Prostate gland (tissue), 2 donors: ENCODE data around the gene KRT78. TPM values are rescaled to one million over a fixed set of nuclear protein-coding genes. Genes with fewer than 3 reads are reported as not detected.

Source experiments
- DNase-seq: peaks from one replicate; pipeline ENCODE4 v3.0.0-alpha.2; 2019; ENCODE audit warnings: low spot score
- H3K27ac ChIP-seq, 2 donors: fragments of 200-600 bp; sonication (generic); 2 replicates each; pipeline ENCODE4 v1.5.1; 2017 to 2019
- H3K27me3 ChIP-seq: fragments of 200-600 bp; sonication (generic); replicated peaks from 2 replicates; pipeline ENCODE4 v1.5.1; 2019; ENCODE audit not compliant: insufficient read depth
- H3K36me3 ChIP-seq, 2 donors: fragments of 200-600 bp; sonication (generic); 1 replicate in 1 of 2; 2 replicates in 1 of 2; pipeline versions ENCODE4 v1.5.1 to v1.8.1; 2017 to 2019
- H3K4me1 ChIP-seq: fragments of 200-600 bp; sonication (generic); replicated peaks from 2 replicates; pipeline ENCODE4 v1.5.1; 2019
- H3K4me3 ChIP-seq, 2 donors: fragments of 200-600 bp; sonication (generic); 2 replicates each; pipeline ENCODE4 v1.5.1; 2017 to 2019
- H3K9me3 ChIP-seq: fragments of 200-600 bp; sonication (generic); 2 replicates; pipeline ENCODE4 v1.5.1; 2017
- CTCF ChIP-seq, 4 experiments: fragments of 200-600 bp in 2 of 4; fragments of 450-650 bp in 2 of 4; sonication (generic) in 2 of 4; IDR thresholded peaks; 1 replicate in 3 of 4; 2 replicates in 1 of 4; pipeline ENCODE4 v1.5.1; 2016 to 2019; ENCODE audit warnings: antibody characterized with exemption in 4 of 4, mild to moderate bottlenecking in 2 of 4, moderate library complexity in 2 of 4
- POLR2A ChIP-seq: fragments of 450-650 bp; IDR thresholded peaks from one replicate; pipeline ENCODE4 v1.6.1; 2016; ENCODE audit warnings: antibody characterized with exemption, mild to moderate bottlenecking
- POLR2AphosphoS5 ChIP-seq: sonication (generic); formaldehyde crosslinking; IDR thresholded peaks from one replicate; pipeline ENCODE4 v1.6.1; 2017; ENCODE audit warnings: antibody characterized with exemption
- WGBS: methylation state at CpG from one replicate; pipeline ENCODE4 v1.1.5; 2018; 5-methylcytosine and 5-hydroxymethylcytosine counted together
- intact Hi-C: fragments of 100-400 bp; cut with DNase I; formaldehyde crosslinking; loops from one replicate; pipeline ENCODE4 v1.14.2; 2022
- total RNA-seq, 2 donors: library from RNA; depleted of rRNA; stranded (reverse); fragments of >200 nt; gene quantifications; one replicate each; pipeline ENCODE4 v1.1.0, GENCODE V29; 2016

Gene KRT78
- total RNA-seq, 2 donors from 2014 or later = 1.0 TPM; not detected in 1

GRCh38 chr12:52851787-52852186, 3.0 kb upstream of the KRT78 start:
- Histone ChIP-seq H3K36me3 (no peaks in the 10 kb centered on the region), H3K4me1 (no peaks in the 10 kb centered on the region), H3K4me3 (no peak overlapping the region), H3K9me3 (no peaks in the 10 kb centered on the region), H3K27me3 (no peaks in the 10 kb centered on the region), H3K27ac (no peak overlapping the region)
- TF ChIP-seq POLR2A = no peak
- TF ChIP-seq CTCF (IDR thresholded peaks at IDR 0.05) = no peak
- no peak for TF ChIP-seq POLR2AphosphoS5
- intact Hi-C loops = no loop called here
- DNase-seq = no peak

- H3K27me3 ChIP-seq = no peaks in the 10 kb centered on the region
- 83% methylated on average over 5 of the region's 5 CpGs for WGBS
- DNase-seq = no peak
- intact Hi-C loops = no loop called here
- no peaks in the 10 kb centered on the region for H3K9me3 ChIP-seq
- TF ChIP-seq POLR2AphosphoS5 (no peak), POLR2A (no peak), CTCF (IDR thresholded peaks at IDR 0.05) (no peak)
- no peak overlapping the region for H3K27ac ChIP-seq
- no peaks in the 10 kb centered on the region for H3K4me1 ChIP-seq
- no peaks in the 10 kb centered on the region for H3K36me3 ChIP-seq
- no peak overlapping the region for H3K4me3 ChIP-seq
Observed at GRCh38 chr12:52850681-52851080, 1.9 kb upstream of the KRT78 start.

- Histone ChIP-seq H3K9me3 (no peaks in the 10 kb centered on the region), H3K27me3 (no peaks in the 10 kb centered on the region), H3K4me3 (no peak overlapping the region), H3K4me1 (no peaks in the 10 kb centered on the region), H3K27ac (no peak overlapping the region), H3K36me3 (no peaks in the 10 kb centered on the region)
- DNase-seq = no peak
- intact Hi-C loops = no loop called here
- WGBS = 93% methylated on average over 6 of the region's 6 CpGs
- TF ChIP-seq POLR2A (no peak), POLR2AphosphoS5 (no peak)
Observed at GRCh38 chr12:52849511-52849910, 717 bp upstream of the KRT78 start.

- H3K27ac ChIP-seq = no peak overlapping the region
- H3K4me1 ChIP-seq = no peaks in the 10 kb centered on the region
- no peak for DNase-seq
- intact Hi-C loops = no loop called here
- H3K4me3 ChIP-seq = no peak overlapping the region
- no peaks in the 10 kb centered on the region for H3K9me3 ChIP-seq
- 81% methylated on average over 12 of the region's 12 CpGs for WGBS
- no peak for TF ChIP-seq CTCF (IDR thresholded peaks at IDR 0.05)
- no peak for TF ChIP-seq POLR2A
- TF ChIP-seq POLR2AphosphoS5 = no peak
- no peaks in the 10 kb centered on the region for H3K27me3 ChIP-seq
- no peaks in the 10 kb centered on the region for H3K36me3 ChIP-seq
Observed at GRCh38 chr12:52847335-52848102, 1.3 kb downstream of the KRT78 start.

- H3K9me3 ChIP-seq = no peaks in the 10 kb centered on the region
- no peak overlapping the region for H3K27ac ChIP-seq
- intact Hi-C loops = no loop called here
- H3K4me3 ChIP-seq = no peak overlapping the region
- H3K36me3 ChIP-seq = no peaks in the 10 kb centered on the region
- H3K27me3 ChIP-seq = no peaks in the 10 kb centered on the region
- TF ChIP-seq POLR2A (no peak), CTCF (IDR thresholded peaks at IDR 0.05) (no peak), POLR2AphosphoS5 (no peak)
- 89% methylated on average over 8 of the region's 8 CpGs for WGBS
- no peak for DNase-seq
- H3K4me1 ChIP-seq = no peaks in the 10 kb centered on the region
Observed at GRCh38 chr12:52846356-52846970, 2.3 kb downstream of the KRT78 start.
